ENCODE data around the gene SNX9.
"Not testable (repeated sequence)": the region's sequence is repeated elsewhere in the genome, so short reads cannot be mapped to it uniquely, and the experiment has no call there.

Gene SNX9

DNA sequence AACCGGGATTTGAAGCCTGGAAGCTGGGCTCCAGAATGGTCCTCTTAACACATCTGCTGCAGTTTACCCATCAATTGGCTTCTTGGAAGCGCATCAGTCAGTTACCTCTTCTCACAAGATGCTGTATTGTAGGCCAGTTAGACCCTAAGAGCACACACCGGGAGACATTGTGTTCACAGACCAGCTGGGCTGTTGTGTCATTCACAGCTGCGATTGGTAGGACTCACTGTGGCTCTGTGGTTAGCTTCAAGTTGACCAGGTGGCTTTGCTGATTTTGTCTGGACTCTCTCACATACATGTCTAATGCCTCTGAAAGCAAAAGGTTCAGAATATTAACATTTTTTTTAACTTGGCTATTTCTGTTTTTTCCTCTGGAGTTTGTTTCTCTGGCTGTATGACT is 64.8 kb downstream of the SNX9 start:
- DNase-seq (ENCODE audit: low read depth), result no peak

DNA sequence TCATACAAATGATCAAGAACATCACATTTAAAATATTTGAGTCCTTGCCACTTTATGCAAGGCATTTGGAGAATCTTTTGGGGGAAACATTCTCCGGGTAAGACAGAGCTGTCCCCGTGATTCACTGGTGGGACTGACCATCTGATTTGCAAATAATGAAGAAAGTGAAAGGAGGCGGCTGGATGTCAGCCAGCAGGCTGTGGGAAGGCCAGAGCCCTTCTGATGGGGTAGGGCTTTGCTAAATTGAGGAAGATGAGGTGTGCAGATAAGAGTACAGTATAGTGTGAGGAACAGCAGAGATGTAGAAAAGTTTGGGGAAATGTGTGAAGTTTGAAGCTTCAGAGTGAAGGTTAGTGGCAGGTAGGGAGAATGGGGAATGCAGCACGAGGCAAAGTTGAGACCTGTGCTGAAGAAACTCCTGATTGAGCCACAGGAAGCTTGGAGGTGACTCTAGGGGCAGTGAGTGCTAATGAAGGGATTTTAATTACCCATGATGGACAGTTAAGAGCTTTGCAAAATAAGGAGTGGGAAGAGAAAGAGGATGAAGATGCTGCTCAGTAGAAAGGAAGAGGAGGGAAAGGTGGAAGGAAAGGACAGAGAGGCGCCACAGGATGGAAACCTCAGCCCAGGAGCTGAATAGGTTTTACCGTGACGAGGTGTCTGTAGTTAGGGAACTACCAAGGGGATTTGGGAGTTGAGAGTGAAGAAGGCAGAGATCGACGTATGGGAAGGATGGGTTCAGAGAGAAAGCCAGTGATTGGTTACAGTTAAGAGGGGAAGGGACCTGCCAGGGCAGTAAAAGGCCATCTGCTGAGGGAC is 68.7 kb downstream of the SNX9 start:
- DNase-seq (ENCODE audit: low read depth), result no peak

DNA sequence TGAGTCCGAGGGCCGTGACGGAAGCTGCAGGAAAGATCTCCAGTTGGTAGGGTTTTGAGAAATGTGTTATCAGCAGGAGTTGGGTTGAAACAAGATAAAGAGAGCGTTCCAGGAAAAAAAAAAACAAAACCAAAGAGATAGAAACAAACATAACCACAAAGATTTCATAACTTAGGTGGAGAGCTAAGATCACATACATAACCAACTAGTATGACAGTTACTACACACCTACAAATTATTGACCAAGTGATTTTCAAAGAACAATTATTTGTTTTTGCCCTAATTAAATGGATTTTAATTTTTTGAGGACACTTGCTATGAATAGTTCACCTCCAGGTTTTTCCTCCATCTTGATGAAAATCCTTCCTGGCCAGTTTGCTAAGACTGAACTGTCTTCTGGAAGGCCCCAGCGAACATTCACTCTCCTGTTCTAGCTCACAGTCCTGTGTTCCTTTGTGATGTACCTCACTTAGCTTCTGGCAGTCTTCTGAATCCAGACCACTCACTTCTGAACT is 69.4 kb downstream of the SNX9 start:
- no peak for DNase-seq (ENCODE audit: low read depth)

DNA sequence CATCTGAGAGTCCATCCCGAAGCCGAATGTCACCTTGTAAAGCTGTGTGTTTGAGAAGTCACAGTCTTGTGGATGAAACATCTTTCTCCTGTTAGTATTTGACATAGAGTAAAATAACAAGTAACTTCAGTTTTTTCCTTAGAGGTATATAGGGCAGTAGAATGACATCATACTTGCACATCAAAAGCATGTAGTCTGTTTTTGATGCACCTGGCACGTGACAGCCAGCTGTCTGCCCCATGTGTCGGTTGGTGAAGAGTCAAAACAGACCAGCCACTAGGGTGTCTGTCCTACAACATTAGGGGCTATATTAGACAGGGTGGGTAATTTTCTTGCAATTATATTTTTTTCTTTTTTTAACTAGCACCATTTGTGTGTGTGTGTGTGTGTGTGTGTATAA is 70.2 kb downstream of the SNX9 start:
- DNase-seq (ENCODE audit: low read depth), result peak; percentile 26

DNA sequence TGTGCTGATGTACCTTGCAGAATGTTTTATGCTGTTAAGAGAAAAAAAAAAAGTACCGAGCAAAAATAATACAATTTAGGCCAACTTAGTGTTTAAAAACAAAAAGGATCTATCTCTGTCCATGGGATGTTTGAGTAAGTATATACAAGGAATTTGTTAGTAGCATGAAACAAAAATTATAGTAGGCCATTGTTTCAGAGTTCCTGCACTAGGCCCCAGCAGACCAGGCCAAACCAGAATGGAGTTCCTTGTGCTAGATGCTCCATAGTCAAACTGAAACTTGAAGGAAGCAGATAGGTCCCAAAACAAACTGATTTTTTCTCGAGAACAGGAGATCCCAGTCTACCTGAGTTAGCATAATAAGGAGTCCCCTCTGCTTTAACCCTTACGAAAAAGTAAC is 72.5 kb downstream of the SNX9 start:
- DNase-seq (ENCODE audit: low read depth), result no peak

DNA sequence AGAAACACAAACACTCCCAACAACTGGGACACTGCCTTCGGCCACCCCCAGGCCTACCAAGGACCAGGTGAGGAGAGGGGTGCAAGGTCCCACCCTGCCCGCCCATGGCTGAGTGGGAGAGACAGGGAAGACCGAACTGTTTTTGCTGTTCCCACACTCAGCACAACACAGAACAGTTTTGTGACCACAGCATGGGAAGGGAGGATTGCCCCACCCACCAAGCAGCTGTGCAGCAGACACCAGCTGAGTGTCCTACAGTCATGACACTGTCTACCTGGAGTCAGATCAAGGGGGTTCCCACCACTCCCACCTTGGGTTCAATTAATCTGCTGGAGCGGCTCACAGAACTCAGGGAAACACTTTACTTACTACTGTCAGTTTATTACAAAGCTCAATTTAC is 73.9 kb downstream of the SNX9 start:
- DNase-seq (ENCODE audit: low read depth), result no peak

DNA sequence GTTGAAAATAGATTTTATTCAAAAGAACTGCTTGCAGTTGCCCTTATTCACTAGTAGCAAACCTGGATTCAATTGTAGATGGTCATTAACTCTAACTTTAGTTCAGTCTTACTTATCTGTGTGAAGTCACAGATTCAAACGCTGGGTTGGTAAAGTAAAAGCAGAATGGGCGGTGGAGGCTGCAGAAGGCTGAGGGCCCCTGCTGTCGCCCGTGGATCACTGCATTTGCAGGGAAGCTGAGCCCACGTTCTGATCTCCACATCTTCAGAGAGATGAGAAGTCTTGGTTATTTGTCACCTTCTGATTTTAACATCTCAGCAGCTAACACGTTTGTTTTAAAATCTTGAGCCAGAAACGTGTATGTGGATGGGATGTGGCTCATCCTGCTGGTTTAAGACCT is 75.1 kb downstream of the SNX9 start:
- no peak for DNase-seq (ENCODE audit: low read depth)

DNA sequence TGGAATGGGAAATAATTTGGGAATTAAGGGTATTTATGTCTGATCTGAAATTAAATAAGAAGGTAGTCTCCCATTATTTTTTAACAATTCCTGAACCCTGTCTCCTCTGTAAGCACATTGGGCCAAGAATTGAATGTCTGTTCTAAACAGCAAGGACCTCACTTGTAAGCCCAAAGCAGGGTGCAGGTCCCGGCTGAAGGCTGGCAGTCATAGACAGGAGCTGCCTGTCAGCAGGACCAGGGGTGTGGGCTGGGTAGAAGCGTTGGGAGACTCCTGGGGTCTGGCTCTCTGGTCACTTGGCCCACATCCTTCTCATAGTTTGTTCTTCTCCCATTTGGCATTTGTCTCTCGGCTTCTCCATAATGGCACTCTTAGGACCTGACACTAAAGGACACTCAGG is 75.6 kb downstream of the SNX9 start:
- no peak for DNase-seq (ENCODE audit: low read depth)

DNA sequence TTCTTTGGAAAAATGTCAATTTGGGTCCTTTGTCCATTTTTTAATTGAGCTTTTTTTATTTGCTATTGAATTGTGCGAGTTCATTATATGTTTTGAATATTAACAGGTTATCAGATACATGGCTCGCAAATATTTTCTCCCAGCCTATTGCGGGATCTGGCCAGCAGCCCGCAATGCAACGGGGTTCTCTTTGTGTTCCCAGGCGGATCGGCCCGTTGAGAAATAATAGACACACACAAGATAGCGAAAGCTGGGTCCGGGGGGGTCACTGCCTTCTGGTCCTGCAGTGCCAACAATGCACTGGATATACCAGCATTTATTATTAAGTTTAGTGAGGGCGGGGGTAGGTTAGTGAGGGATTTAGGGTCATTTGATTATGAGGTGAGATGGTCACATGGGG is 77.2 kb downstream of the SNX9 start:
- not testable (repeated sequence) for DNase-seq (ENCODE audit: low read depth)

DNA sequence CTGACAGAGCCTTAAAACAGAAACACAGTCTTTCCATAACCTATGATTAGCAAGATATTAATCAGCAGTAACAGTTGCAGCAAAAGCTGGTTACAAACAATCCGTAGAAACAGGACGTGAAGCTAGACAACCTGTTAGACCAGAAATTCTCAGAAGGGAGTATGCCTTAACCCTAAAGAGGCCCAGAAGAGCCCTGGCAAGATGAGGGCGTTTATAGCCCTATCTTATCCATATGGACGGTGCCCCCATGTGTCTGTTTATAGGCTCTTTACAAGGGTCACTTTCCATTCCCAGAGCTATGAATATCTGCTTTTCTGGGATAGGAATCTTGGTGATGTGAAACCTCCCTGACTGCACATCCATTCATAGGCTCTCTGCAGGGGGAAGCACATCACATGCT is 77.7 kb downstream of the SNX9 start:
- DNase-seq (ENCODE audit: low read depth), result not testable (repeated sequence)

DNA sequence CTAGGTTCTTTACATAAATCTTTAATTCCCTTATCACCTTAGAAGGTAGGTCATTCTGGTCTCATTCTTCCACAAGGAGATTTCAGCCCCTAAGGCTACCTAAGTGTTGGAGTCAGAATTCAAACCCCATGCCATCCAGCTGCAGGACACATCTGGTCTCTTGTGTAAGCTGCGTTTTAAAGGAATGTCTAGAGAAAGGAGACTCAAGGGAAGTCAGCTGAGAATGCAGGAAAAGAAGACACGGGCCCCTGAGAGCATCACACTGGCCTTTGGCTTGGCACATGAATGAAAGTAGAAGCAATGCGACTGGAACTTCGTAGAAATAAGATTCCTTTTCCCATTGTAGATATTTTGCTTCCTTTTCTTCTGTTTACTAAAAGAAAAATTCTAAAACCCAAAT is 82.0 kb downstream of the SNX9 start:
- DNase-seq (ENCODE audit: low read depth), result no peak

DNA sequence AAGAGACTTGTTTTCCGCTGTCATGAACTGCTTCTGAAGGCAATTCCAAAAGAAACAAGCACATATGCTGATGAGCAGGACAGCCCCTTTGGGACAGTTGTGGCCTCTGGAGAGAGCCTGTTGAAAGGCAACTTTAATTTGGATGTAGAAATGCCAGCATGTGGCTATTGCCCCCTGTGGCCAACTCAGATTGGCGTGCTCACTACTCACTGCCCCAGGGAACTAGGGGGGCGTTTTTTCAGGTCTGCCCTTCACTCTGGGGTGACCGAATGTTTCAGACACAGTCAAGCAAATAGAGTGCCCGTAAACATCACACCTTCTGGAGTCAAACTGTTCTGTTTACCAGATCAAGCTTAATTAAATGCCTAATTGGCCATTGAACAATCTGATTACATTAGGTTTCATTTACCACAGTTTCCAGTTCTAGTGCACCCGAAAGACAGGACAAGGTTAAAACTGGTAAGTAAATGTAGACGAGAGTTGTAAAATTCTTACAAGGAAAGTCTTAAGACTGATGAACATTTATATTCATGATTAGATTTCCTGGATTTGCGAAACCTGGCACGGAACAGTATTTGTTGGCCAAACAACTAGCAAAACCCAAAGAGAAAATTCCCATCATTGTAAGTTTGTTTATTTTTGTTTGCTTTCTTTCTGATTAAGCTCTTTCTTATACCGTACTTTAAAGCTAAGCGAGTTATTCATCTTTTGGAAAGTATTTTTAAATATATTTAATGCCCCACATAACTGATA is 82.7 kb downstream of the SNX9 start:
- no peak for DNase-seq (ENCODE audit: low read depth)

DNA sequence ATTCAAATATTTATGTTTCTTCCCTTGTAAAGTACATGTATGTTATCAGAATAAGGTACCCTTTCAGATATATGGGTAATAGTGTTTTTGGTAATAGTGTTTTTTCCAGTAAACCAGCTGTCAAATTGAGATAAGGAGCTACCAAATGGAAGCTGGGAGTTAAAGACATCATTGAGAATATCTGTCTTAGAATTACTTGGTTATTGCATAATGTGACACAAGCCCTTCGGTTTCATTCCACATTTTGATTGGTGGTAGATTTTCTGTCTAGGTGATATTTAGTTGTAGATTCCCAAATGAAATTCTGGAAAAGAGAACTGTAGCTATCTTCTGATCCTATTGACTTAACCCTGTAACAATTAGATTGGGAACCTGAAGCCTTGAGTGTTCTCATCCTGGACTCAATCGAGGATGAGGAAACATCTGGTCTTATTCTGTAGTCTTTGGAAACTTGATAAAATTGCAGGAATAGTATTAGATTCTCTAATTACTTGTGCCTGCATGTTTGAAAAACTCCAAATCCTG is 83.6 kb downstream of the SNX9 start:
- no peak for DNase-seq (ENCODE audit: low read depth)

DNA sequence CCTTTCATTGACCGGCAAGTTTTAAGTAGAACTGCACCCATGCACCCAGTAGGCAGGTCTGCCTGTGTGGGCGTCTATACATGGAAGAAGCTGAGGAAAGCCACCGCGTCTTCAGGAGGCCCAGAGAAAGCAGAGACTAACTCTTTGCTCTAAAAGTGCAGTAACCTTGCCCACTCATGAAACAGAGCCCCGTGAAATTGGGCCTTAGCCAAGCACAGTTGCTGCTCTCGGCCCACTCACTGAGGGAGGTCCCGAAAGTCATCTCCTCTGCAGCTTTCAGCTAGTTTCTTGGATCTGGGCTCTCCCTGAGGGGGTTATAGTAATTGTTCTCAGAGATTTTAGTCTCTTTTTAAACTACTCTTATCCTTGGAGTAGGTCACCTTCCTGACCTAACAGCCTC is 84.6 kb downstream of the SNX9 start:
- DNase-seq (ENCODE audit: low read depth), result no peak

DNA sequence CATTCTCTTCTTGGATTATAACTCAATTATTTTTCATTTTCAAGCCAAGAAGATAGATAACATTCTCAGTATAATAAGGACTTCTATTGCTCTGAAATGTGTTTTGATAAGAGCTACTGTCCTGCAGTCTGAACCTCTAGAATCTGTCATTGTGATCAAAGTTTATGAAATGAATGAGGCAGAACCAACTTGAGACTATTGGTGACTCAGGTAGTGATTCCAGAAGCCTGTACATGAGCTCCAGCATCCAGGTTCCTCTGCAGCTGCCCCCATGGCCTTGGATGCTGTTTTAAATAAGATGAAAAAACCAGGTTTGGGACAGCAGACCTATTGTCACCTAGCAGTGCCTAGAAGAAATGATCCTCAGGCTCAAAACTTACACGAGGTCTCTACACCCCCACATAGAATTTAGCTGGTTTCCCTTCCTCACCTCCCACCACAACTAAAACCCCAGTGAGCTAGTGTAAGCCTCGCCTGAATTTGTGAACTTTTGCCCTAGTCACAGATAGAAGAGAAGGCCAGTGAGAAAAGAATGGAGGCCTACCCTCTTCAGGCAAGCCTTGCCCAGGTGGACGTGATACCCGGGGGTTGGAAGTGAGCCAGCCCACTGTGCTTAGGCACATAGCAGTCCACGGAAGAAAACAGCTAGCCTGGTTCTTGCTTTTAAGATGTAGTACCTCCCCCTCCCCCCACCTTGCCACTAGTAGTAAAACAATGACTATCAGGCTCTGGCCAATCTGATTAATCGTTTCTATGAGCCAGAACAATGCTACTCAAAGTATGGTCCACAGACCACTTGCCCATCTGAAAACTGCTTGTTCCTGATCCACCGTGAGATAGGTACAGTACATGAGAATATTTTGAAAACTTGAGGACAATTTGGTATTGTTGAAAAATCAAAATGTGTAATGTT is 85.6 kb downstream of the SNX9 start:
- DNase-seq (ENCODE audit: low read depth), result no peak

DNA sequence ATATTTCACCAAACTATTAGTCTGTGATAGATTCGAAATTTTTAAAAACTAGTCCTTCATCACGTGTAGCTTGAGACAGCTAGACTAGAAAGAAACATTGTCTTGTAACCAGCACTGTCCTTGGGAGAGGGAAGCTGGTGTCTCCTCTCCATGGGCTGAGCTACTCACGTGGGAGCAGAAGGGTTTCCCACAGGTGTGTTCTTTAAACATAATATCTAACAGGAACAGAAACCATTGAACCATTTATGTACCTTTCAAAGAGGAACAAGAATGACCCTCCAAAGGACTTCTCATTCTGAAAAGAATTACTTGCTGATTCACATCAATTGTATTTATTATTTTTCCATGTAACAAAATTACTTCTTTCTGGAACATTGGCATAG is 86.2 kb downstream of the SNX9 start:
- no peak for DNase-seq (ENCODE audit: low read depth)

DNA sequence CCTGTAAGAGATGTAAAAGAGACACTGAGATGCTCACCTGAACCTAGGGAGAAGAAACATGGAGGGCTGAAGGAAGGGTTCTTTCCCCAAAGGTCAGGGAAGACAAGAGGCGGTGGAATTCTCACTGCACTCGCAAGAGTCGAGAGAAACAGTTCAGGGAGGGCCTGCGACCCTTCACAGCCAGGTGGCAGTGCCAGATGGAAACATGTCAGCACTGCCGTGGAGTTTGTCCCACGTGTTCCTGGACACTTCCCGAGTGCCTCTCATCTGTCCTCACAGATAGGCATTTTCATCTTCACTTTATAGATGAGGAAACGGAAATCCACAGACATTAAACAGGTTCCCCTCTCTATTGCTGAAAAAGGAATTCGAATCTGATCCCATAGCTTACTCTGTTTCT is 88.2 kb downstream of the SNX9 start:
- DNase-seq (ENCODE audit: low read depth), result no peak

DNA sequence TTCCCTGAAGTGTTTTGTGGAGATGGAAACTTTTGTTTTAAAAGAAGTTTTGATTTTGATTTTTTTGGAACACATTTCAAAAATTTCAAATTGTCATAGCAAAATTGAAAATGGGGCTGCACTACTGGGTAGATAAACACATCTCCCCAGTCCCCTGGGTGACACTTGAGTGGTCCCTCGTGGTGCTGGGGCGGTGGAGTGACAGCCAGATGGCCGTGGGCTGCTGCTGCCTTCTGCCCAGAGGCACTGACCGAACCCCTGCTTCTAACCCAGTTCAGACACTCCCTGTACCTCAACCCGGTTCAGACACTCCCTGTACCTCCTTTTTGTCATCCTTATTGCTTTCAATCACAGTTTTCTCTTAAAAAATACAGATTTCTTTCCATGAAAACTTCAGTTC is 88.7 kb downstream of the SNX9 start:
- DNase-seq (ENCODE audit: low read depth), result no peak

DNA sequence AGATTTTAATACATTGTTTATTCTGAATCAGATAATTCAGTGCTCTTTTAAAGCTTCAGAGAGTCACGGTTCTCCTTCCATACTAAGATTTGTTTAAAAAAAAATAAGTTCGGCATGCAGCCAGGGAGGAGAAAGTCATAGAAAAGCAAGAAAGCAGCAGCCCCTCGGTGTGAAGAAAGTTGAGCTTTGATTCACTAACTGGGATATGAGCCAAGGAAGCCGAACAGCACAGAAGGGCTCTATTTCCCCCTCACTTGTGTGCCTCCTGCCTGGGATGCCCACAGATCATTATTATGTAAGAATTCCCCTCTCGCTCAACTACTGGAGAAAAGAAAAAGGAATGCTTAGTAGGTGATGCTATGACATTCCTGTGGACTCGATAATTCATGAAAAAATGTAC is 89.3 kb downstream of the SNX9 start:
- no peak for DNase-seq (ENCODE audit: low read depth)

DNA sequence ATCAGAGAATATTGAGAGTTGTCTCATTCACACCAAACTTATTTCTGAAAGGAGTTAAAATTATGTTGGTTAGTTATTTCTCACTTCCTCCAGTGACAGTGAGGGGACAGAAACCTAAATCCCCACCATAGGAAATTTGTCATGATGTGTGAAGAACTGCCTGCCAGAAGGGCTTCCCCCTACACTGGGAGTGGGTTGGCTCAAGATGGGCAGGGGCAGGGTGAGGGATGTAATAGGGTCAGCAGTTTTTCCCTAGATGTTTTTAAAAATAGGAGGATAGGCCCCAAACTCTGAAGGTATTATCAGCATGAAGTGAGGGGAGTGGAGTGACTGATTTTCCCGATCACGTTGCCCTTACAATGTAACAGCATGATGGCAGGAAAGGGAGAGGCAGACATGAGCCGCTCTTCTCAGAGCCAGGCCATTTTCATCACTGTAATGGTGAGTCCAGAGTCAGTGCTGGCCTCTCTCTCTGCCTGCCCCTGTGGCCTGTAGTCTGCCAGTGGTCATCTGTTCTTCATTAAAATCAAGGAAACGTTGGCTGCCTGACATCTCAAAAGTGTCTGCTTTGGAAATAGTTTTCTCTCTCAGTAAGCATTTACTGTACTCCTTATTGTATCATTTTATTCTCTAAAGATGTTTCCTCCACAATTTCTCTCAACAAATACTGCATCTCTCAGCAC is 98.8 kb downstream of the SNX9 start:
- no peak for DNase-seq (ENCODE audit: low read depth)

DNA sequence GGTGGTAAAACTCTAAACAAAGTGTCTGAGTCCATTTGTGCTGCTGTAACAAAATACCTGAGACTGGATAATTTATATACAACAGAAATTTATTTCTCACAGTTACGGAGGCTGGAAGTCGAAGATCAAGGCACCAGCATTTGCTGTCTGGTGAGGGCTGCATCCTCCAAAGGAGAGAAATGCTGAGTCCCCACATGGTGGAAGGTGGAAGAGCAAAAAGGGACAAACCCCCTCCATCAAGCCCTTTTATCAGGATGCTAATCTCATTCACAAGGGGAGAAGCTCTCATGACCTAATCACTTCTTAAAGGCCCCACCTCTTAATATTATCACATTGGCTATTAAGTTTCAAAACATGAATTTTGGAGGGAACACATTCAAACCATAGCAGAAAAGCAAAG is 102.7 kb downstream of the SNX9 start:
- DNase-seq (ENCODE audit: low read depth), result no peak

DNA sequence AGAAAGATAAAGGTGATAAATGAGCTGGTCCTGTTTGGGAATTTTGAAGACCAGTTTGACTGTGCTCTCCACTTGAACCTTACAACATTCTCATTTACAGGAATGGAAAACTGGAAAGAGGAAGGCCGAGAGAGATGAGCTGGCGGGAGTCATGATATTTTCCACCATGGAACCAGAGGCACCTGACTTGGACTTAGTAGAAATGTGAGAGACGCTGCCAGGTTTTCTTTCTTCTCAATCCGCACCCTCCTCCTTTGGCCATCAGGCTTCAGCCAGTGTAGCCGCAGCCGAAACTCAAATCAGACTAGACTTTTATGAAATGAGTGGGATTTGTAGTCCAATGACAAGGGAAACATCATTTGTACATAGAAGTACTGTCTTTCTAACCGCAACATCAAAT is 104.0 kb downstream of the SNX9 start:
- no peak for DNase-seq (ENCODE audit: low read depth)
